Cortex of kidney (tissue), 1 donor: ENCODE results near the gene PCMT1.
"Not testable (repeated sequence)": the region's sequence is repeated elsewhere in the genome, so short reads cannot be mapped to it uniquely, and the experiment has no call there.

Source experiments
- DNase-seq: peaks from one replicate; lab custom pipeline; 2025; lab: John Stamatoyannopoulos, UW

Gene PCMT1

GRCh38 chr6:149749594-149750135 lies at the start of gene PCMT1:
Gene PCMT1 (plus strand): TSS chr6:149749741. CDS start chr6:149749902, 161 bp downstream.
- DNase-seq = peak; percentile 91

GRCh38 chr6:149701714-149702113 lies 47.8 kb upstream of the PCMT1 start:
- no peak for DNase-seq

- no peak for DNase-seq
Measured at GRCh38 chr6:149711711-149712110, 37.8 kb upstream of the PCMT1 start.

- DNase-seq = no peak
Measured at GRCh38 chr6:149714442-149714841, 35.1 kb upstream of the PCMT1 start.

GRCh38 chr6:149716181-149716963 lies 33.2 kb upstream of the PCMT1 start:
- no peak for DNase-seq

- DNase-seq = no peak
Measured at GRCh38 chr6:149717255-149717587, 32.3 kb upstream of the PCMT1 start.

GRCh38 chr6:149717588-149718458 lies 31.7 kb upstream of the PCMT1 start, which contains the start of gene LATS1:
Gene LATS1 (minus strand): TSS chr6:149718101. CDS start chr6:149702126, 15,975 bp downstream.
- DNase-seq = peak; percentile 34

GRCh38 chr6:149719531-149719930 lies 30.0 kb upstream of the PCMT1 start:
- DNase-seq = no peak

GRCh38 chr6:149723262-149723661 lies 26.3 kb upstream of the PCMT1 start:
- DNase-seq = no peak

GRCh38 chr6:149723771-149724417 lies 25.6 kb upstream of the PCMT1 start:
- no peak for DNase-seq

- DNase-seq = no peak
Measured at GRCh38 chr6:149725785-149726184, 23.8 kb upstream of the PCMT1 start.

- DNase-seq = no peak
Measured at GRCh38 chr6:149727793-149728498, 21.6 kb upstream of the PCMT1 start.

- DNase-seq = no peak
Measured at GRCh38 chr6:149728499-149729234, 20.9 kb upstream of the PCMT1 start.

GRCh38 chr6:149729824-149730223 lies 19.7 kb upstream of the PCMT1 start:
- DNase-seq = no peak

GRCh38 chr6:149733089-149733720 lies 16.3 kb upstream of the PCMT1 start:
- no peak for DNase-seq

GRCh38 chr6:149734915-149735314 lies 14.6 kb upstream of the PCMT1 start:
- DNase-seq = no peak

GRCh38 chr6:149745252-149745651 lies 4.3 kb upstream of the PCMT1 start:
- not testable (repeated sequence) for DNase-seq

- no peak for DNase-seq
Measured at GRCh38 chr6:149746147-149746946, 3.2 kb upstream of the PCMT1 start, which contains the start of gene NUP43. Gene NUP43 (minus strand): TSS chr6:149746529. CDS start chr6:149746495, 34 bp downstream.

- not testable (repeated sequence) for DNase-seq
Measured at GRCh38 chr6:149749082-149749593, 403 bp upstream of the PCMT1 start.
